GM23338 (cell line): ENCODE data around the gene SEM1. TPM values are rescaled to one million over a fixed set of nuclear protein-coding genes. Genes with fewer than 3 reads are reported as not detected.
"Not testable (repeated sequence)": the region's sequence is repeated elsewhere in the genome, so short reads cannot be mapped to it uniquely, and the experiment has no call there.

Experiments used
- ATAC-seq: fragments of 200-7000 bp; cut with Tn5 transposase; 3 replicates; pipeline ENCODE4 v1.9.1; 2020
- DNase-seq: peaks from one replicate; pipeline ENCODE4 v3.0.0-alpha.2; 2015; ENCODE audit warnings: low spot score
- H2AFZ ChIP-seq: fragments of 200-600 bp; sonication (generic); 2 replicates; pipeline ENCODE4 v1.8.0; 2016; ENCODE audit warnings: antibody characterized with exemption, mild to moderate bottlenecking, moderate library complexity
- H3F3A ChIP-seq: fragments of 200-600 bp; sonication (generic); replicated peaks from 2 replicates; pipeline ENCODE4 v1.8.0; 2017; ENCODE audit warnings: antibody characterized with exemption, mixed run types, low read depth
- H3K27ac ChIP-seq: fragments of 200-600 bp; sonication (generic); 2 replicates; pipeline ENCODE4 v1.6.1; 2016; ENCODE audit warnings: low read depth
- H3K27me3 ChIP-seq: fragments of 200-600 bp; sonication (generic); 2 replicates; pipeline ENCODE4 v1.8.0; 2016; ENCODE audit warnings: mild to moderate bottlenecking, mixed run types, moderate library complexity; ENCODE audit not compliant: insufficient read depth
- H3K36me3 ChIP-seq: fragments of 200-600 bp; sonication (generic); 2 replicates; pipeline ENCODE4 v1.8.0; 2016; ENCODE audit warnings: mild to moderate bottlenecking; ENCODE audit not compliant: insufficient read depth
- H3K4me1 ChIP-seq: fragments of 200-600 bp; sonication (generic); 2 replicates; pipeline ENCODE4 v1.8.0; 2016; ENCODE audit warnings: mild to moderate bottlenecking, moderate library complexity; ENCODE audit not compliant: insufficient read depth
- H3K4me2 ChIP-seq: fragments of 200-600 bp; sonication (generic); 2 replicates; pipeline ENCODE4 v1.7.1; 2017; ENCODE audit warnings: mixed run types
- H3K4me3 ChIP-seq: fragments of 200-600 bp; sonication (generic); 2 replicates; pipeline ENCODE4 v1.6.1; 2016; ENCODE audit warnings: mixed run types
- H3K79me2 ChIP-seq: fragments of 200-600 bp; sonication (generic); replicated peaks from 2 replicates; pipeline ENCODE4 v1.8.0; 2017; ENCODE audit warnings: mild to moderate bottlenecking; ENCODE audit not compliant: insufficient read depth
- H3K9me2 ChIP-seq: fragments of 200-600 bp; sonication (generic); 2 replicates; pipeline ENCODE4 v1.8.0; 2017; ENCODE audit not compliant: insufficient read depth
- H4K20me1 ChIP-seq: fragments of 200-600 bp; sonication (generic); replicated peaks from 2 replicates; pipeline ENCODE4 v1.8.0; 2017; ENCODE audit warnings: mild to moderate bottlenecking; ENCODE audit not compliant: insufficient read depth
- H3K27ac Mint-ChIP-seq: 2 replicates; pipeline ENCODE4 v1.8.0; 2020; ENCODE audit warnings: inconsistent platforms, mild to moderate bottlenecking, moderate library complexity, mixed read lengths
- H3K27me3 Mint-ChIP-seq: 3 replicates; pipeline ENCODE4 v1.8.0; 2022; ENCODE audit warnings: low read depth, mild to moderate bottlenecking, moderate library complexity, mixed read lengths, inconsistent platforms; ENCODE audit not compliant: insufficient read depth, poor library complexity
- H3K36me3 Mint-ChIP-seq: 3 replicates; pipeline ENCODE4 v1.8.0; 2021; ENCODE audit warnings: low read depth, mild to moderate bottlenecking, inconsistent platforms, moderate library complexity, mixed read lengths
- H3K4me1 Mint-ChIP-seq: 3 replicates; pipeline ENCODE4 v1.8.0; 2020; ENCODE audit warnings: mild to moderate bottlenecking, inconsistent platforms, mixed read lengths
- H3K4me3 Mint-ChIP-seq: 3 replicates; pipeline ENCODE4 v1.8.0; 2021; ENCODE audit warnings: moderate library complexity, mild to moderate bottlenecking, inconsistent platforms, mixed read lengths
- H3K9me3 Mint-ChIP-seq: 3 replicates; pipeline ENCODE4 v1.8.0; 2020; ENCODE audit warnings: moderate library complexity, mild to moderate bottlenecking, inconsistent platforms, mixed read lengths
- CTCF ChIP-seq, 2 experiments: fragments of 200-600 bp in 1 of 2; sonication (generic) in 1 of 2; conservative IDR thresholded peaks; 2 replicates each; pipeline versions ENCODE4 v1.5.1 to v1.6.1; 2016 to 2017; ENCODE audit warnings: antibody characterized with exemption in 2 of 2, low read depth in 2 of 2, mild to moderate bottlenecking in 2 of 2, moderate library complexity in 1 of 2
- EZH2 ChIP-seq: fragments of 200-600 bp; sonication (generic); IDR thresholded peaks from one replicate; pipeline ENCODE4 v1.8.0; 2017; ENCODE audit warnings: antibody characterized with exemption, mild to moderate bottlenecking, low read depth; ENCODE audit not compliant: unreplicated experiment
- EZH2phosphoT487 ChIP-seq: fragments of 200-600 bp; sonication (generic); IDR thresholded peaks from one replicate; pipeline ENCODE4 v1.8.1; 2018; ENCODE audit warnings: antibody characterized with exemption; ENCODE audit not compliant: unreplicated experiment
- JUNB ChIP-seq: IDR thresholded peaks from one replicate; pipeline ENCODE4 v1.6.1; 2016; ENCODE audit warnings: antibody characterized with exemption; ENCODE audit not compliant: unreplicated experiment
- NANOG ChIP-seq: IDR thresholded peaks from 2 replicates; pipeline ENCODE4 v1.6.1; 2016; ENCODE audit warnings: antibody characterized with exemption, borderline replicate concordance
- POLR2AphosphoS5 ChIP-seq: IDR thresholded peaks from 2 replicates; pipeline ENCODE4 v1.6.1; 2016; ENCODE audit warnings: antibody characterized with exemption, low read depth
- REST ChIP-seq: IDR thresholded peaks from one replicate; pipeline ENCODE4 v1.6.1; 2018; ENCODE audit warnings: antibody characterized with exemption; ENCODE audit not compliant: unreplicated experiment
- STAT1 ChIP-seq: IDR thresholded peaks from one replicate; pipeline ENCODE4 v1.6.1; 2016; ENCODE audit warnings: antibody characterized with exemption; ENCODE audit not compliant: unreplicated experiment
- ZNF114 ChIP-seq: fragments of 250-450 bp; sonication (Bioruptor Pico); IDR thresholded peaks from 2 replicates; pipeline ENCODE4 v1.5.0; 2020; ENCODE audit warnings: mild to moderate bottlenecking, moderate library complexity
- ZNF331 ChIP-seq: fragments of 250-450 bp; sonication (Bioruptor Pico); IDR thresholded peaks from 2 replicates; pipeline ENCODE4 v1.5.0; 2020; ENCODE audit warnings: low read depth, mild to moderate bottlenecking, moderate library complexity
- ZNF462 ChIP-seq: fragments of 250-450 bp; sonication (Bioruptor Pico); IDR thresholded peaks from 2 replicates; pipeline ENCODE4 v1.5.0; 2020; ENCODE audit warnings: mild to moderate bottlenecking, moderate library complexity
- polyA plus RNA-seq: library from polyadenylated mRNA; unstranded; fragments of >200 nt; fragmentation: Nextera tagmentation; extraction: Ambion mirVana; gene quantifications from 2 replicates; pipeline ENCODE4 v1.2.1, GENCODE V29; 2016
- total RNA-seq: library from RNA; depleted of rRNA; stranded (reverse); fragments of >200 nt; shearing (Covaris generic); gene quantifications from 2 replicates; pipeline ENCODE4 v1.2.3, GENCODE V29; 2014

The SEM1 gene
- total and polyA plus RNA-seq, 2 experiments from 2014 or later: 71.7 to 1,042 TPM

GRCh38 chr7:96663457-96663856 is 46.2 kb downstream of the SEM1 start (continued):
- TF ChIP-seq CTCF (conservative IDR thresholded peaks at IDR 0.05; ENCODE audit: low read depth in 2 of 2) (no peak), STAT1 (no peak), NANOG (no peak), JUNB (no peak), ZNF114 (CRISPR knock-in tag) (no peak), EZH2 (no peak), ZNF331 (CRISPR knock-in tag) (no peak), REST (no peak), POLR2AphosphoS5 (no peak)

GRCh38 chr7:96662151-96662550 is 47.5 kb downstream of the SEM1 start:
- not testable (repeated sequence) for H3K9me3 Mint-ChIP-seq, H3K36me3 Mint-ChIP-seq, H3K79me2 ChIP-seq, H3K27ac Mint-ChIP-seq, H3K27ac ChIP-seq, H3K9me2 ChIP-seq, H2AFZ ChIP-seq, DNase-seq, H3F3A ChIP-seq, H3K27me3 ChIP-seq, H3K4me3 Mint-ChIP-seq, H4K20me1 ChIP-seq, H3K27me3 Mint-ChIP-seq, H3K36me3 ChIP-seq, H3K4me2 ChIP-seq, ATAC-seq, H3K4me3 ChIP-seq
- peaks cover 12% of the 10 kb centered on the region; the same call in 1 of the 2 replicates for H3K4me1 ChIP-seq
- peaks cover 10% of the 10 kb centered on the region for H3K4me1 Mint-ChIP-seq

GRCh38 chr7:96658022-96658412 is 51.6 kb downstream of the SEM1 start:
- DNase-seq: no peak
- Histone ChIP-seq H3F3A (no peaks in the 10 kb centered on the region), H3K4me1 (peaks cover 12% of the 10 kb centered on the region; the same call in 1 of the 2 replicates), H2AFZ (0 out of 2 replicates have a peak overlapping the region, but pooled peaks have one; percentile 6), H3K27ac (no peak overlapping the region), H4K20me1 (no peaks in the 10 kb centered on the region), H3K4me2 (no peak overlapping the region), H3K4me3 (no peak overlapping the region), H3K27me3 (no peaks in the 10 kb centered on the region), H3K9me2 (no peaks in the 10 kb centered on the region; the same call in 1 of the 2 replicates), H3K36me3 (no peaks in the 10 kb centered on the region), H3K79me2 (no peaks in the 10 kb centered on the region)
- peaks cover 4% of the 10 kb centered on the region for H3K27me3 Mint-ChIP-seq
- no peak overlapping the region for H3K27ac Mint-ChIP-seq
- H3K4me3 Mint-ChIP-seq: no peak overlapping the region
- no peaks in the 10 kb centered on the region for H3K36me3 Mint-ChIP-seq
- H3K4me1 Mint-ChIP-seq: peaks cover 25% of the 10 kb centered on the region
- ATAC-seq: peak; percentile 70
- H3K9me3 Mint-ChIP-seq: no peaks in the 10 kb centered on the region
- TF ChIP-seq ZNF462 (no peak), EZH2phosphoT487 (no peak)
